COR-L47 (cell line): ENCODE results near the gene RHOH.

Source experiments
- DNase-seq: peaks from one replicate; lab custom pipeline; 2025; lab: John Stamatoyannopoulos, UW

Gene RHOH

GRCh38 chr4:40238008-40238699, 41.3 kb downstream of the RHOH start:
- no peak for DNase-seq

GRCh38 chr4:40238700-40239548, 42.1 kb downstream of the RHOH start:
- DNase-seq, result no peak

- no peak for DNase-seq
Observed at GRCh38 chr4:40240040-40240653, 43.3 kb downstream of the RHOH start.

GRCh38 chr4:40241026-40241425, 44.2 kb downstream of the RHOH start:
- DNase-seq, result no peak

GRCh38 chr4:40241941-40242340, 45.1 kb downstream of the RHOH start:
- no peak for DNase-seq

GRCh38 chr4:40243386-40243948, 46.6 kb downstream of the RHOH start:
- no peak for DNase-seq

GRCh38 chr4:40244606-40245005, 47.8 kb downstream of the RHOH start:
- DNase-seq, result no peak

- no peak for DNase-seq
Observed at GRCh38 chr4:40245550-40245949, 48.7 kb downstream of the RHOH start.

- DNase-seq, result no peak
Observed at GRCh38 chr4:40246011-40246900, 49.4 kb downstream of the RHOH start.

- no peak for DNase-seq
Observed at GRCh38 chr4:40246938-40247337, 50.1 kb downstream of the RHOH start.

- DNase-seq, result no peak
Observed at GRCh38 chr4:40247350-40247749, 50.5 kb downstream of the RHOH start.

GRCh38 chr4:40251366-40251765, 54.5 kb downstream of the RHOH start:
- DNase-seq, result no peak

- DNase-seq, result no peak
Observed at GRCh38 chr4:40253906-40254305, 57.1 kb downstream of the RHOH start.

- no peak for DNase-seq
Observed at GRCh38 chr4:40254608-40255392, 58.0 kb downstream of the RHOH start.

GRCh38 chr4:40255393-40256281, 58.8 kb downstream of the RHOH start:
- no peak for DNase-seq

- DNase-seq, result no peak
Observed at GRCh38 chr4:40256329-40256728, 59.5 kb downstream of the RHOH start.

GRCh38 chr4:40256817-40257216, 60.0 kb downstream of the RHOH start:
- DNase-seq, result no peak

- DNase-seq, result no peak
Observed at GRCh38 chr4:40258627-40259026, 61.8 kb downstream of the RHOH start.

- no peak for DNase-seq
Observed at GRCh38 chr4:40261231-40262076, 64.6 kb downstream of the RHOH start.
